Activated T-helper 1 cell treated with anti-CD3 and anti-CD28 coated beads, Interleukin-12 subunit alpha, Interleukin-12 subunit beta, Interleukin-2, Interleukin-4 antibody, amounts not matched to agents 30 ng/mL and 10 ng/mL and 1 ng/mL, durations not matched to agents 14 hours and 24 hours and 36 hours (primary cell): ENCODE results near the gene RANBP9. TPM values are rescaled to one million over a fixed set of nuclear protein-coding genes. Genes with fewer than 3 reads are reported as not detected.

Source experiments
- DNase-seq: peaks from one replicate; pipeline ENCODE4 v3.0.0; 2021; ENCODE audit warnings: low spot score
- H3K27ac Mint-ChIP-seq: one replicate; pipeline ENCODE4 v1.8.0; 2021; ENCODE audit warnings: mild to moderate bottlenecking, mixed read lengths
- H3K27me3 Mint-ChIP-seq: one replicate; pipeline ENCODE4 v1.8.0; 2022; ENCODE audit warnings: mild to moderate bottlenecking, moderate library complexity, mixed read lengths; ENCODE audit not compliant: insufficient read depth
- H3K36me3 Mint-ChIP-seq: one replicate; pipeline ENCODE4 v1.8.0; 2021; ENCODE audit warnings: low read depth, mixed read lengths
- H3K4me1 Mint-ChIP-seq: one replicate; pipeline ENCODE4 v1.8.0; 2021; ENCODE audit warnings: low read depth, mixed read lengths
- H3K4me3 Mint-ChIP-seq: one replicate; pipeline ENCODE4 v1.8.0; 2021; ENCODE audit warnings: mild to moderate bottlenecking, moderate library complexity, mixed read lengths
- H3K9me3 Mint-ChIP-seq: one replicate; pipeline ENCODE4 v1.8.0; 2021; ENCODE audit warnings: mixed read lengths
- intact Hi-C: fragments of 100-400 bp; cut with micrococcal nuclease; formaldehyde crosslinking; loops from one replicate; pipeline ENCODE4 v1.15.1; 2024
- total RNA-seq: library from RNA; stranded (reverse); gene quantifications from 2 replicates; pipeline ENCODE4 v1.2.3, GENCODE V29; 2022

Gene RANBP9
- total RNA-seq, 1 donor from 2014 or later = 58.4 TPM

GRCh38 chr6:13669476-13669875, 42.2 kb downstream of the RANBP9 start:
- H3K4me3 Mint-ChIP-seq = no peak overlapping the region
- H3K27me3 Mint-ChIP-seq = no peaks in the 10 kb centered on the region
- H3K27ac Mint-ChIP-seq = no peak overlapping the region
- no peak for DNase-seq
- intact Hi-C loops = loop anchor here (2.0 to 5.0 kb wide), 4 partner anchors 25 to 312 kb away; partner anchors contain the start of gene RANBP9
- H3K4me1 Mint-ChIP-seq = peaks cover 79% of the 10 kb centered on the region
- peaks cover 2% of the 10 kb centered on the region for H3K9me3 Mint-ChIP-seq
- H3K36me3 Mint-ChIP-seq = peaks cover 20% of the 10 kb centered on the region

GRCh38 chr6:13668291-13668928, 43.2 kb downstream of the RANBP9 start:
- no peak overlapping the region for H3K4me3 Mint-ChIP-seq
- peaks cover 83% of the 10 kb centered on the region for H3K4me1 Mint-ChIP-seq
- no peaks in the 10 kb centered on the region for H3K27me3 Mint-ChIP-seq
- DNase-seq = no peak
- intact Hi-C loops = loop anchor here (1.0 to 5.0 kb wide), 6 partner anchors 26 to 311 kb away; partner anchors contain the start of gene RANBP9
- H3K27ac Mint-ChIP-seq = peak overlapping the region; percentile 77
- peaks cover 2% of the 10 kb centered on the region for H3K9me3 Mint-ChIP-seq
- peaks cover 19% of the 10 kb centered on the region for H3K36me3 Mint-ChIP-seq

GRCh38 chr6:13667655-13668054, 44.0 kb downstream of the RANBP9 start:
- DNase-seq = no peak
- H3K27ac Mint-ChIP-seq = peak overlapping the region; percentile 72
- H3K4me3 Mint-ChIP-seq = peak overlapping the region; percentile 12
- intact Hi-C loops = loop anchor here (1.0 to 5.0 kb wide), 7 partner anchors 13 to 310 kb away; partner anchors contain the start of gene RANBP9
- H3K27me3 Mint-ChIP-seq = no peaks in the 10 kb centered on the region
- peaks cover 2% of the 10 kb centered on the region for H3K9me3 Mint-ChIP-seq
- peaks cover 18% of the 10 kb centered on the region for H3K36me3 Mint-ChIP-seq
- peaks cover 83% of the 10 kb centered on the region for H3K4me1 Mint-ChIP-seq

- intact Hi-C loops = loop anchor here (2.0 to 5.0 kb wide), 2 partner anchors 14 to 309 kb away; no protein-coding TSS in a partner anchor
- Mint-ChIP-seq H3K9me3 (peaks cover 2% of the 10 kb centered on the region), H3K27me3 (no peaks in the 10 kb centered on the region), H3K27ac (peak overlapping the region; percentile 76), H3K4me3 (no peak overlapping the region), H3K4me1 (peaks cover 73% of the 10 kb centered on the region), H3K36me3 (peaks cover 18% of the 10 kb centered on the region)
- no peak for DNase-seq
Measured at GRCh38 chr6:13666194-13667105, 45.2 kb downstream of the RANBP9 start.

GRCh38 chr6:13664703-13665352, 46.8 kb downstream of the RANBP9 start:
- no peak for DNase-seq
- intact Hi-C loops = loop anchor here (2.0 to 5.0 kb wide), 2 partner anchors 16 to 308 kb away; no protein-coding TSS in a partner anchor
- Mint-ChIP-seq H3K36me3 (peaks cover 12% of the 10 kb centered on the region), H3K27ac (no peak overlapping the region), H3K27me3 (no peaks in the 10 kb centered on the region), H3K9me3 (no peaks in the 10 kb centered on the region), H3K4me1 (peaks cover 78% of the 10 kb centered on the region), H3K4me3 (no peak overlapping the region)

- Mint-ChIP-seq H3K36me3 (peaks cover 9% of the 10 kb centered on the region), H3K4me1 (peaks cover 76% of the 10 kb centered on the region), H3K27me3 (no peaks in the 10 kb centered on the region), H3K4me3 (no peak overlapping the region), H3K9me3 (no peaks in the 10 kb centered on the region), H3K27ac (no peak overlapping the region)
- intact Hi-C loops = loop anchor here (2.0 kb wide), 1 partner anchor 15 kb away; no protein-coding TSS in a partner anchor
- no peak for DNase-seq
Measured at GRCh38 chr6:13663986-13664385, 47.6 kb downstream of the RANBP9 start.

GRCh38 chr6:13662651-13663334, 48.8 kb downstream of the RANBP9 start:
- DNase-seq = no peak
- no peaks in the 10 kb centered on the region for H3K27me3 Mint-ChIP-seq
- H3K36me3 Mint-ChIP-seq = peaks cover 6% of the 10 kb centered on the region
- H3K9me3 Mint-ChIP-seq = no peaks in the 10 kb centered on the region
- peak overlapping the region; percentile 0 for H3K27ac Mint-ChIP-seq
- intact Hi-C loops = no loop called here
- H3K4me1 Mint-ChIP-seq = peaks cover 64% of the 10 kb centered on the region
- H3K4me3 Mint-ChIP-seq = no peak overlapping the region

GRCh38 chr6:13661647-13662046, 50.0 kb downstream of the RANBP9 start:
- no peak overlapping the region for H3K27ac Mint-ChIP-seq
- peaks cover 5% of the 10 kb centered on the region for H3K36me3 Mint-ChIP-seq
- H3K9me3 Mint-ChIP-seq = no peaks in the 10 kb centered on the region
- H3K4me1 Mint-ChIP-seq = peaks cover 55% of the 10 kb centered on the region
- no peak for DNase-seq
- intact Hi-C loops = no loop called here
- H3K27me3 Mint-ChIP-seq = no peaks in the 10 kb centered on the region
- no peak overlapping the region for H3K4me3 Mint-ChIP-seq

GRCh38 chr6:13660893-13661292, 50.7 kb downstream of the RANBP9 start:
- Mint-ChIP-seq H3K4me3 (no peak overlapping the region), H3K4me1 (peaks cover 52% of the 10 kb centered on the region), H3K27ac (no peak overlapping the region)

GRCh38 chr6:13660273-13660672, 51.4 kb downstream of the RANBP9 start:
- peaks cover 51% of the 10 kb centered on the region for H3K4me1 Mint-ChIP-seq
- no peak overlapping the region for H3K27ac Mint-ChIP-seq
- no peak for DNase-seq
- peaks cover 10% of the 10 kb centered on the region for H3K36me3 Mint-ChIP-seq
- H3K27me3 Mint-ChIP-seq = no peaks in the 10 kb centered on the region
- intact Hi-C loops = no loop called here
- H3K4me3 Mint-ChIP-seq = no peak overlapping the region
- H3K9me3 Mint-ChIP-seq = no peaks in the 10 kb centered on the region

More at GRCh38 chr6:13660893-13661292, 50.7 kb downstream of the RANBP9 start:
- H3K36me3 Mint-ChIP-seq = peaks cover 6% of the 10 kb centered on the region
- H3K9me3 Mint-ChIP-seq = no peaks in the 10 kb centered on the region
- intact Hi-C loops = no loop called here
- H3K27me3 Mint-ChIP-seq = no peaks in the 10 kb centered on the region
- DNase-seq = no peak

GRCh38 chr6:13655700-13656099, 55.9 kb downstream of the RANBP9 start:
- peaks cover 16% of the 10 kb centered on the region for H3K36me3 Mint-ChIP-seq
- no peaks in the 10 kb centered on the region for H3K9me3 Mint-ChIP-seq
- no peaks in the 10 kb centered on the region for H3K27me3 Mint-ChIP-seq
- H3K4me3 Mint-ChIP-seq = no peak overlapping the region
- H3K4me1 Mint-ChIP-seq = peaks cover 19% of the 10 kb centered on the region
- no peak for DNase-seq
- no peak overlapping the region for H3K27ac Mint-ChIP-seq
- intact Hi-C loops = no loop called here

GRCh38 chr6:13654496-13654895, 57.1 kb downstream of the RANBP9 start:
- H3K4me1 Mint-ChIP-seq = peaks cover 19% of the 10 kb centered on the region
- H3K36me3 Mint-ChIP-seq = peaks cover 22% of the 10 kb centered on the region
- no peak overlapping the region for H3K4me3 Mint-ChIP-seq
- no peaks in the 10 kb centered on the region for H3K27me3 Mint-ChIP-seq
- no peak for DNase-seq
- intact Hi-C loops = no loop called here
- H3K27ac Mint-ChIP-seq = no peak overlapping the region
- H3K9me3 Mint-ChIP-seq = no peaks in the 10 kb centered on the region
